GM12878 (cell line): ENCODE data around the gene ATG101. TPM values are rescaled to one million over a fixed set of nuclear protein-coding genes. Genes with fewer than 3 reads are reported as not detected.

ENCODE experiments used
- ATAC-seq: fragments of 200-7000 bp; cut with Tn5 transposase; 3 replicates; pipeline ENCODE4 v1.9.1; 2020; ENCODE audit warnings: mild to moderate bottlenecking, moderate library complexity
- BruUV-seq: library from RNA; stranded (reverse); fragments of 400-500 nt; replicated peaks from 2 replicates; lab custom pipeline; 2021; lab: Mats Ljungman, UMichigan
- CTCF ChIA-PET: fragments of 300-600 bp; sonication (Branson Sonifier 250); formaldehyde crosslinking; extraction: SDS; loops from one replicate; lab custom pipeline; 2021; ENCODE audit warnings: inconsistent platforms; lab: Yijun Ruan, JAX
- POLR2A ChIA-PET: fragments of 350-600 bp; formaldehyde crosslinking; extraction: SDS; loops from one replicate; lab custom pipeline; 2021; ENCODE audit warnings: inconsistent platforms; lab: Charles Lee
- RAD21 ChIA-PET: fragments of 300-600 bp; sonication (Branson Sonifier 250); formaldehyde crosslinking; loops from one replicate; lab custom pipeline; 2023; ENCODE audit warnings: antibody characterized with exemption; ENCODE audit not compliant: unreplicated experiment; lab: Charles Lee
- SMC1A ChIA-PET: fragments of 300-600 bp; sonication (Branson Sonifier 250); formaldehyde crosslinking; loops from one replicate; lab custom pipeline; 2023; ENCODE audit not compliant: unreplicated experiment, uncharacterized antibody; lab: Charles Lee
- DNase-seq: peaks from one replicate; pipeline ENCODE4 v3.0.0-alpha.2; 2011; ENCODE audit warnings: low read depth, low spot score
- FAIRE-seq: peaks from 3 replicates; lab custom pipeline; 2011; peaks lifted over from hg19 to GRCh38; lab: Jason Lieb, UNC
- H2AFZ ChIP-seq: 2 replicates; pipeline ENCODE4 v1.6.0; 2011; ENCODE audit warnings: low read depth, low read length, control low read depth; ENCODE audit not compliant: control insufficient read depth
- H3K27ac ChIP-seq: 2 replicates; pipeline ENCODE4 v1.5.1; 2011; ENCODE audit warnings: control low read depth; ENCODE audit not compliant: control insufficient read depth, insufficient read depth
- H3K27me3 ChIP-seq, 2 experiments: replicated peaks in 1 of 2; 2 replicates each; pipeline versions ENCODE4 v1.6.0 to v1.6.1; 2011; ENCODE audit warnings: low read length in 1 of 2; ENCODE audit not compliant: control insufficient read depth in 2 of 2, insufficient read depth in 2 of 2
- H3K36me3 ChIP-seq, 2 experiments: 2 replicates each; pipeline ENCODE4 v1.5.1; 2011; ENCODE audit warnings: low read length in 1 of 2; ENCODE audit not compliant: control insufficient read depth in 2 of 2, insufficient read depth in 2 of 2
- H3K4me1 ChIP-seq: 2 replicates; pipeline ENCODE4 v1.6.1; 2011; ENCODE audit warnings: mild to moderate bottlenecking, low read length, moderate library complexity, mixed read lengths; ENCODE audit not compliant: control insufficient read depth, insufficient read depth
- H3K4me2 ChIP-seq: 2 replicates; pipeline ENCODE4 v1.6.0; 2011; ENCODE audit warnings: control low read depth; ENCODE audit not compliant: control insufficient read depth, insufficient read depth
- H3K4me3 ChIP-seq: fragments of 200-600 bp; sonication (generic); 2 replicates; pipeline ENCODE4 v1.5.1; 2016
- H3K79me2 ChIP-seq: 2 replicates; pipeline ENCODE4 v1.6.0; 2011; ENCODE audit warnings: low read length; ENCODE audit not compliant: control insufficient read depth, insufficient read depth
- H3K9ac ChIP-seq: 2 replicates; pipeline ENCODE4 v1.8.0; 2011; ENCODE audit warnings: low read length, control low read depth, mixed read lengths; ENCODE audit not compliant: control insufficient read depth, insufficient read depth
- H3K9me3 ChIP-seq: replicated peaks from 3 replicates; pipeline ENCODE4 v1.5.1; 2011; ENCODE audit warnings: mild to moderate bottlenecking, low read length; ENCODE audit not compliant: control insufficient read depth, insufficient read depth
- H4K20me1 ChIP-seq: 2 replicates; pipeline ENCODE4 v1.6.0; 2011; ENCODE audit not compliant: control insufficient read depth, insufficient read depth
- BMI1 ChIP-seq: fragments of 450-650 bp; IDR thresholded peaks from 2 replicates; pipeline ENCODE4 v1.6.1; 2016; ENCODE audit warnings: mild to moderate bottlenecking, moderate library complexity, borderline replicate concordance
- CHD1 ChIP-seq: IDR thresholded peaks from 2 replicates; pipeline ENCODE4 v1.6.1; 2012; ENCODE audit warnings: low read depth, low read length, improper control_type of control experiment
- EP300 ChIP-seq, 2 experiments: fragments of 150-350 bp in 1 of 2; IDR thresholded peaks; 2 replicates each; pipeline ENCODE4 v1.6.1; 2011 to 2012; ENCODE audit warnings: low read depth in 2 of 2, low read length in 2 of 2, borderline replicate concordance in 1 of 2, improper control_type of control experiment in 1 of 2, inconsistent platforms in 1 of 2; ENCODE audit not compliant: control insufficient read depth in 1 of 2
- HDAC2 ChIP-seq: fragments of 200-600 bp; sonication (generic); IDR thresholded peaks from 2 replicates; pipeline ENCODE4 v1.6.1; 2017
- IKZF2 ChIP-seq, 2 experiments: fragments of 450-650 bp; IDR thresholded peaks; 2 replicates each; pipeline ENCODE4 v1.6.1; 2017; ENCODE audit warnings: mild to moderate bottlenecking in 2 of 2, moderate library complexity in 2 of 2
- MYB ChIP-seq: fragments of 150-350 bp; IDR thresholded peaks from 2 replicates; pipeline ENCODE4 v1.6.1; 2014; ENCODE audit warnings: mild to moderate bottlenecking, low read depth, low read length, borderline replicate concordance
- MYC ChIP-seq: IDR thresholded peaks from 2 replicates; pipeline ENCODE4 v1.6.1; 2011; ENCODE audit warnings: mild to moderate bottlenecking, low read length, moderate library complexity, inconsistent platforms; ENCODE audit not compliant: insufficient read depth, insufficient replicate concordance, insufficient read length, severe bottlenecking
- NFYA ChIP-seq: IDR thresholded peaks from 2 replicates; pipeline ENCODE4 v1.6.1; 2011; ENCODE audit warnings: low read depth, mild to moderate bottlenecking, low read length, improper control_type of control experiment, borderline replicate concordance
- NR2C1 ChIP-seq: fragments of 450-650 bp; IDR thresholded peaks from 2 replicates; pipeline ENCODE4 v1.6.1; 2017; ENCODE audit warnings: antibody characterized with exemption, mild to moderate bottlenecking, moderate library complexity
- PAX5 ChIP-seq: IDR thresholded peaks from 2 replicates; pipeline ENCODE4 v1.6.1; 2011; ENCODE audit warnings: low read depth, low read length, borderline replicate concordance
- POLR2AphosphoS5 ChIP-seq: IDR thresholded peaks from 2 replicates; pipeline ENCODE4 v1.6.1; 2011; ENCODE audit warnings: mild to moderate bottlenecking, low read length, inconsistent platforms
- POU2F2 ChIP-seq: IDR thresholded peaks from 3 replicates; pipeline ENCODE4 v1.6.1; 2011; ENCODE audit warnings: low read depth, mild to moderate bottlenecking, low read length, borderline replicate concordance
- RCOR1 ChIP-seq: conservative IDR thresholded peaks from 2 replicates; pipeline ENCODE4 v1.6.1; 2012; ENCODE audit warnings: low read depth, low read length, improper control_type of control experiment
- SMARCA5 ChIP-seq: fragments of 450-650 bp; IDR thresholded peaks from 2 replicates; pipeline ENCODE4 v1.6.1; 2017; ENCODE audit warnings: mild to moderate bottlenecking
- SMC3 ChIP-seq: IDR thresholded peaks from 2 replicates; pipeline ENCODE4 v1.6.1; 2011; ENCODE audit warnings: low read length, improper control_type of control experiment, borderline replicate concordance
- SREBF2 ChIP-seq: IDR thresholded peaks from 2 replicates; pipeline ENCODE4 v1.6.1; 2012; ENCODE audit warnings: mild to moderate bottlenecking, low read length
- SUPT20H ChIP-seq: IDR thresholded peaks from 2 replicates; pipeline ENCODE4 v1.6.1; 2011; ENCODE audit warnings: low read depth, mild to moderate bottlenecking, low read length, moderate library complexity, borderline replicate concordance; ENCODE audit not compliant: control insufficient read depth
- WGBS: methylation state at CpG from one replicate; pipeline ENCODE4 v1.1.6; 2016; ENCODE audit warnings: low lambda C conversion rate; ENCODE audit not compliant: insufficient replicate concordance, insufficient coverage; ENCODE audit errors: missing lambda C conversion rate; 5-methylcytosine and 5-hydroxymethylcytosine counted together
- in situ Hi-C: fragments of 300-500 bp; cut with MboI; formaldehyde crosslinking; loops from 9 replicates; pipeline ENCODE4 v1.14.3; 2018; ENCODE audit warnings: mixed read lengths
- intact Hi-C: fragments of 100-400 bp; cut with micrococcal nuclease; formaldehyde crosslinking; loops from one replicate; pipeline ENCODE4 v1.14.2; 2022; ENCODE audit not compliant: unreplicated experiment
- polyA plus RNA-seq, 11 experiments: library from polyadenylated mRNA; depleted of rRNA in 4 of 11; unstranded in 6 of 11; stranded (reverse) in 5 of 11; fragments of >200 nt; fragmentation: Nextera tagmentation in 4 of 11; fragmentation: Illumina TruSeq in 1 of 11; extraction: Ambion mirVana in 4 of 11; extraction: Trizol in 1 of 11; gene quantifications; 1 replicate in 1 of 11; 2 replicates in 10 of 11; pipeline versions ENCODE4 v1.2.1 to v1.2.3, GENCODE V29; 2011 to 2016; ENCODE audit warnings: inconsistent platforms in 2 of 11, missing spikeins in 2 of 11, low read depth in 1 of 11
- total RNA-seq, 4 experiments: library from RNA; depleted of rRNA in 3 of 4; stranded (reverse); fragments of >200 nt in 3 of 4; fragmentation: Illumina TruSeq in 1 of 4; extraction: Trizol in 1 of 4; gene quantifications; 2 replicates each; pipeline versions ENCODE4 v1.2.1 to v1.2.3, GENCODE V29; 2013 to 2021

The ATG101 gene
- total and polyA plus RNA-seq, 10 of the 15 experiments (the other 5 are each of a cell fraction or from before 2014, with no cell fraction given): 2.7 to 49.8 (median 35.3) TPM

DNA sequence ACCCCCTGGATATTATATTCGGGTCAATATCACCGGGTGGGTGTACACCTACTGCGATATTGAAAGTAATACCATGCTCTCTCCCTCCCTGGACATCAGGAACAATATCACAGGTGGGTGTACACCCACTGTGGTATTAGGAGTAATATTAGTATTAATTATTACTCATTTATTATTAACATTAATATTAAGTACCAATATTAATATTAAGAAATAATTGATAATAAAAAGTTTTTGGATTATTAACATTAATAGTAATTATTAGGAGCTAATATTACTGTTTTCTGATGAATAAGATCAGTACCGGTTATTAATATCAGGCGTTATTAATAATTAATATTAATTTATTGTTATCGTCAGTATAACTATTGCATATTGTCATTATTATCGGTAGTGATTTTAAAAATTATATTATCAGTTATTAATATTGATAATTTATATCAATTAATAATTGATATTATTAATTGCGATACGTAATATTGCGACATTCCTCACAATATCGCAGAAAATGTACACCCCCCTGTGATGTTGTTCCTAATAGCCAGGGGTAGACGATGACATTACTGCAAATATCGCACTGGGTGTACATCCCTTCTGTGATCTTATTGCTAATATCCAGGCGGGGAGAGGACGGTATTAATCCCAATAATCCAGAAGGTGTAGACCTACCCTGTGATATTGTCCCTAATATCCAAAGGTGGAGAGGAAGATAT is 26.7 kb downstream of the ATG101 start:
- in situ Hi-C loops (no loop called here), intact Hi-C loops (no loop called here)
- no peak overlapping the region for H3K4me3 ChIP-seq
- no peak overlapping the region for H2AFZ ChIP-seq
- H3K79me2 ChIP-seq: no peaks in the 10 kb centered on the region
- ChIA-PET POLR2A (no interaction called here), RAD21 (no interaction called here), SMC1A (no interaction called here), CTCF (no interaction called here)
- H3K4me1 ChIP-seq: no peaks in the 10 kb centered on the region
- no peak overlapping the region for H3K27ac ChIP-seq
- no TSS peak for BruUV-seq
- no peak overlapping the region for H3K4me2 ChIP-seq
- no peaks in the 10 kb centered on the region for H3K36me3 ChIP-seq
- TF ChIP-seq NR2C1 (no peak), POU2F2 (no peak), SUPT20H (no peak), NFYA (no peak), MYB (no peak), PAX5 (no peak), POLR2AphosphoS5 (no peak), MYC (no peak), EP300 (IDR thresholded peaks at IDR 0.05; ENCODE audit: borderline replicate concordance in 1 of 2, control insufficient read depth in 1 of 2, low read depth in 2 of 2, low read length in 2 of 2) (no peak), SMC3 (no peak), HDAC2 (no peak), RCOR1 (no peak), IKZF2 (IDR thresholded peaks at IDR 0.05) (no peak), CHD1 (no peak), SREBF2 (no peak), SMARCA5 (no peak), BMI1 (no peak)
- ATAC-seq (no peak), FAIRE-seq (no peak), DNase-seq (no peak)
- H3K9me3 ChIP-seq: no peaks in the 10 kb centered on the region
- no peaks in the 10 kb centered on the region for H3K27me3 ChIP-seq
- WGBS: 95% methylated on average over 15 of the region's 15 CpGs
- H3K9ac ChIP-seq: no peak overlapping the region
- H4K20me1 ChIP-seq: no peaks in the 10 kb centered on the region
